Activated naive CD4-positive, alpha-beta T cell treated with anti-CD3 and anti-CD28 coated beads for 36 hours (primary cell): ENCODE results near the gene RHOU. TPM values are rescaled to one million over a fixed set of nuclear protein-coding genes. Genes with fewer than 3 reads are reported as not detected.

Source experiments
- CTCF ChIA-PET: fragments of 350-600 bp; sonication (Branson Sonifier 250); formaldehyde crosslinking; loops from one replicate; lab custom pipeline; 2021; ENCODE audit warnings: antibody characterized with exemption; lab: Charles Lee
- DNase-seq: peaks from one replicate; pipeline ENCODE4 v3.0.0-alpha.2; 2020
- H3K27ac Mint-ChIP-seq: one replicate; pipeline ENCODE4 v1.8.0; 2021; ENCODE audit warnings: mild to moderate bottlenecking, mixed read lengths
- H3K27me3 Mint-ChIP-seq: one replicate; pipeline ENCODE4 v1.8.0; 2021; ENCODE audit warnings: low read depth, mixed read lengths
- H3K36me3 Mint-ChIP-seq: one replicate; pipeline ENCODE4 v1.8.0; 2021; ENCODE audit warnings: low read depth, mixed read lengths
- H3K4me1 Mint-ChIP-seq: one replicate; pipeline ENCODE4 v1.8.0; 2021; ENCODE audit warnings: low read depth, mixed read lengths
- H3K4me3 Mint-ChIP-seq: one replicate; pipeline ENCODE4 v1.8.0; 2021; ENCODE audit warnings: mild to moderate bottlenecking, moderate library complexity, mixed read lengths
- H3K9me3 Mint-ChIP-seq: one replicate; pipeline ENCODE4 v1.8.0; 2021; ENCODE audit warnings: mixed read lengths
- intact Hi-C: fragments of 100-400 bp; cut with micrococcal nuclease; formaldehyde crosslinking; loops from one replicate; pipeline ENCODE4 v1.15.1; 2023
- total RNA-seq, 2 experiments: library from RNA; stranded (reverse); gene quantifications; one replicate each; pipeline ENCODE4 v1.2.3, GENCODE V29; 2021

Gene RHOU
- total RNA-seq, 2 experiments from 2014 or later = 0.17 to 0.35 TPM

DNA sequence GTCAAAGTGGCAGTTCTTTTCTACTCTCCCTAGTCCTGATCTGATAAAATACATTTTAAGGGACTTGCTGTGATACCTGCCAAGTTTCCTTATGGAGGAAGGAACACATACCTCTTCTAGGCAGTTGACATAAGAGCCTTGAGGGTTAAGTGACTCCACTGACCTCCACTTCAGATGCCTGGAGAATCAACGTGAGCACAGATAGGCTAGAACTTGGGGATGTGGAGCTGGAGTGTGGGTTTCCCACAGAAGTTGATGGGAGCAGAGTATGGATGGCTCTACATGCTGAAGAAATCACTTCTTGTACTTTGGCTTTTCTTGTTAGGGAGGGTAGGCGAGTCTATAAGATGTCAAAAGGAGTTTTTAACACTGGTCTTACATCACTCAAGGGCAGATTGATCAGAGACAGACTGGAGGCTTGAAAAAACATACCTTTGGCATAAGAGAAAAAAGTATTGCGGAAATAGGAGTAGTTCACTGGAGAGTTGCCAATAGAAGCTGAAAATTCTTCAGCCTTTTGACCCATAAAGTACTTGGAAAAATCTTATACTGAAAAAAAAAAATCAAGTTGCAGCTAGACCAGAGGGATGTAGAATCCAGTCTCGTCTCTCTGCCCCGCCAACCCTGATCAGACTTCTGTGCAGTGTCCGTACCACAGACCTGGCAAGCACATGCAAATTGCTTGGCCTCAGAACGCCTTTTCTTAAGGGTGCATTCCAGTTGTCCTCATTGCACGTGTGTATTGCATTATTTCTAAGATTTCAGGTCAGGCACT, 5.5 kb downstream of the RHOU start:
- CTCF ChIA-PET = no interaction called here
- no peak overlapping the region for H3K4me3 Mint-ChIP-seq
- H3K27me3 Mint-ChIP-seq = no peaks in the 10 kb centered on the region
- intact Hi-C loops = no loop called here
- DNase-seq = no peak
- peaks cover 3% of the 10 kb centered on the region for H3K36me3 Mint-ChIP-seq
- H3K4me1 Mint-ChIP-seq = no peaks in the 10 kb centered on the region
- no peak overlapping the region for H3K27ac Mint-ChIP-seq
- H3K9me3 Mint-ChIP-seq = no peaks in the 10 kb centered on the region

DNA sequence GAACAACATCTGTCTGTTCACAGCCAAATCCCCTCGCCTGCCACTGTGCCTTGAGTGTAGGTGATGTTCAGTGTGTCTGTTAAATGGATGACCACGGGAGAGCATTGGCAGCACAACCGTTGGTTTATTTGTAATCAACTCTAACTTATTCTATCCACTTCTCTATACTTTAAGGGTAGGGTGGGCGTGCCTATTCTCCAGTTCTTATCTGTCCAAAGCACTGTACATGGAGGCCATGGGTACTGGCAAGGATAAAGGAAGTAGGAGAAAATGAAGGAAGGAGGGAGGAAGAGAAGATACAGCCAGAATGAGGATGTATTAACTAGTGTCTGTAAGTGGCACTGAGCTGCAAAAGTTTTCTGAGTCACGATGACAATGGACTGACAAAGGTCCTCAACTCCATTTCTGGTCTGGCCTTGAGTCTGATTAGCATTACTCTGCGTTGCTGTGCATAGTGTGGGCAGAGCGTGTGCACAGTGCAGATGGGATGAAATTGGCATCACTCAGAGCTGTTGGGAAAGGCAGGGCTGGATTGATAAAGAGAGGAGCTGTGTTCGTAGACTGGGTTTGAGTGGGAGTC, 7.1 kb downstream of the RHOU start:
- H3K27me3 Mint-ChIP-seq = no peaks in the 10 kb centered on the region
- no peak overlapping the region for H3K27ac Mint-ChIP-seq
- DNase-seq = no peak
- H3K9me3 Mint-ChIP-seq = no peaks in the 10 kb centered on the region
- CTCF ChIA-PET = no interaction called here
- H3K4me1 Mint-ChIP-seq = no peaks in the 10 kb centered on the region
- intact Hi-C loops = no loop called here
- no peak overlapping the region for H3K4me3 Mint-ChIP-seq
- peaks cover 3% of the 10 kb centered on the region for H3K36me3 Mint-ChIP-seq

DNA sequence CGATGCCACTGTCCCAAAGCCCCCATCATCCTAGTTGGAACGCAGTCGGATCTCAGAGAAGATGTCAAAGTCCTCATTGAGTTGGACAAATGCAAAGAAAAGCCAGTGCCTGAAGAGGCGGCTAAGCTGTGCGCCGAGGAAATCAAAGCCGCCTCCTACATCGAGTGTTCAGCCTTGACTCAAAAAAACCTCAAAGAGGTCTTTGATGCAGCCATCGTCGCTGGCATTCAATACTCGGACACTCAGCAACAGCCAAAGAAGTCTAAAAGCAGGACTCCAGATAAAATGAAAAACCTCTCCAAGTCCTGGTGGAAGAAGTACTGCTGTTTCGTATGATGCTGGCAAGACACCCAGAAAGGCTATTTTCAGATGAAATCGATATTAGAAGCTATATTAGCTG, 8.1 kb downstream of the RHOU start:
- no peak overlapping the region for H3K27ac Mint-ChIP-seq
- H3K4me1 Mint-ChIP-seq = peaks cover 2% of the 10 kb centered on the region
- no peaks in the 10 kb centered on the region for H3K27me3 Mint-ChIP-seq
- H3K9me3 Mint-ChIP-seq = no peaks in the 10 kb centered on the region
- CTCF ChIA-PET = no interaction called here
- no peak for DNase-seq
- peaks cover 4% of the 10 kb centered on the region for H3K36me3 Mint-ChIP-seq
- intact Hi-C loops = no loop called here
- no peak overlapping the region for H3K4me3 Mint-ChIP-seq

DNA sequence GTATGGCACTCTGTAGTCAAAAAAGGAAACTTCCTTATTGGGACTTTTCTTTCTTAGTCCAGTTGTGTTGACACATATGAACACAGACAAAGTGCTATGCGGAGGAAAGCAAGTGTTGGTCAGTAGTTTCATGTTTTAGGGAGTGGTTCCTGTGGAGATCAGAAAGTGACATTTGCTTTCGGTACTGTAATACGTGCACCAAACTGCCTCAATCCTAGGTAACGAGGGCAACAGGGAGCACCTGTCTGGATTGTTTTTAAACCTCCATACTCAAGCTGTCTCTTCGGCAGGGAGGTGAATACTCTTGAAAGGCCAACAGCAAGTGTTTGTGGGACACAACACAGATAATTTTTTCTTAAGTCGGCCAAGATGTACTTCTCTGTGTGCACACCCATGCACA, 9.1 kb downstream of the RHOU start:
- intact Hi-C loops = no loop called here
- Mint-ChIP-seq H3K27me3 (no peaks in the 10 kb centered on the region), H3K9me3 (no peaks in the 10 kb centered on the region), H3K27ac (no peak overlapping the region), H3K4me1 (peaks cover 6% of the 10 kb centered on the region), H3K36me3 (peaks cover 4% of the 10 kb centered on the region), H3K4me3 (no peak overlapping the region)
- CTCF ChIA-PET = no interaction called here
- no peak for DNase-seq

- DNase-seq = no peak
- CTCF ChIA-PET = no interaction called here
- H3K9me3 Mint-ChIP-seq = no peaks in the 10 kb centered on the region
- peaks cover 6% of the 10 kb centered on the region for H3K4me1 Mint-ChIP-seq
- no peak overlapping the region for H3K4me3 Mint-ChIP-seq
- peaks cover 4% of the 10 kb centered on the region for H3K36me3 Mint-ChIP-seq
- H3K27me3 Mint-ChIP-seq = no peaks in the 10 kb centered on the region
- H3K27ac Mint-ChIP-seq = no peak overlapping the region
- intact Hi-C loops = no loop called here
These were observed 9.6 kb downstream of the RHOU start for GRCh38 chr1:228744918-228745317.

DNA sequence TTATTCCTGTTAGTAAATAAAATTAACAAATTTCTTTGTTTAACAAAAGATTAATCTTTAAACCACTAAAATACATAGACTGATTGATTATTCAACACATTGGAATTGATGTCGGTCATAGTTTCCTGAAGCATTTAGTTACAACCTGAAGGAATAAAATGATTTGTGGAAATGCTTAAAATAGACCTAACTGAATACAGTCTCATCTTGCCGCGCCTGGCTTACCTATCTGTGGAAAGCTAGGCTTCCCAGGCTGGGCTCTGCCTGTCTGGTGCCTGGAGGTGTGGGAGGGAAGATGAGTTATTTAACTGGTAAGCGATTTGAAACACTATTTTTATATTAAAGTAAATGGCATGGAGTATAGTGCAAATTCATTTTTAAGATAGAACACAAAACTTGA, 10.2 kb downstream of the RHOU start:
- Mint-ChIP-seq H3K4me1 (peaks cover 6% of the 10 kb centered on the region), H3K4me3 (no peak overlapping the region), H3K9me3 (no peaks in the 10 kb centered on the region), H3K27me3 (no peaks in the 10 kb centered on the region), H3K36me3 (peaks cover 4% of the 10 kb centered on the region), H3K27ac (no peak overlapping the region)
- no peak for DNase-seq
- CTCF ChIA-PET = no interaction called here
- intact Hi-C loops = no loop called here

GRCh38 chr1:228747301-228747935, 12.1 kb downstream of the RHOU start:
- CTCF ChIA-PET = no interaction called here
- Mint-ChIP-seq H3K27me3 (peaks cover 4% of the 10 kb centered on the region), H3K4me3 (no peak overlapping the region), H3K4me1 (peaks cover 9% of the 10 kb centered on the region), H3K36me3 (peaks cover 4% of the 10 kb centered on the region), H3K27ac (no peak overlapping the region), H3K9me3 (no peaks in the 10 kb centered on the region)
- no peak for DNase-seq
- intact Hi-C loops = no loop called here

DNA sequence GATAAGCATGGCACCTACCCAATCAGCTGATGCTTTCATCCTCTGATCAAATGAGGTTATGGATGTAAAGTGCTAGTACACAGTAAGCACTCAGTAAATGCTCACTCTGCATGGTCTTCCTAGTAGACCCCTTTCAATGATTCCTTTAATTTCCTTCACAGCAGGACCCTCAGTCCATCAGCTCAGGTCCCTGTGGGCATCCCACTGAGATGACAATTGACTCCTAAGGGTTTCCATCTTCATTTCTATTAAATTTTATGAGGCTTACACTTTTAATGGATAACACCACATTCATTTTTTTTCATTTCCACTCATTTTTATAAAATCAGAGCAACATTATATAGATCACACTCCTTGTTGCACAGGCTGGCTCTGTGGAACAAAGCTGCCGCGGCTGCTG, 12.8 kb downstream of the RHOU start:
- DNase-seq = no peak
- no peak overlapping the region for H3K4me3 Mint-ChIP-seq
- intact Hi-C loops = no loop called here
- H3K4me1 Mint-ChIP-seq = peaks cover 11% of the 10 kb centered on the region
- peaks cover 8% of the 10 kb centered on the region for H3K27me3 Mint-ChIP-seq
- CTCF ChIA-PET = no interaction called here
- peaks cover 4% of the 10 kb centered on the region for H3K36me3 Mint-ChIP-seq
- H3K9me3 Mint-ChIP-seq = no peaks in the 10 kb centered on the region
- no peak overlapping the region for H3K27ac Mint-ChIP-seq

GRCh38 chr1:228748431-228748830, 13.2 kb downstream of the RHOU start:
- Mint-ChIP-seq H3K4me3 (no peak overlapping the region), H3K4me1 (peaks cover 11% of the 10 kb centered on the region), H3K36me3 (peaks cover 4% of the 10 kb centered on the region), H3K9me3 (no peaks in the 10 kb centered on the region), H3K27me3 (peaks cover 9% of the 10 kb centered on the region), H3K27ac (no peak overlapping the region)
- peak; percentile 27 for DNase-seq
- intact Hi-C loops = no loop called here
- CTCF ChIA-PET = no interaction called here

- peaks cover 11% of the 10 kb centered on the region for H3K4me1 Mint-ChIP-seq
- no peak overlapping the region for H3K27ac Mint-ChIP-seq
These were observed 14.5 kb downstream of the RHOU start for GRCh38 chr1:228749765-228750164.

DNA sequence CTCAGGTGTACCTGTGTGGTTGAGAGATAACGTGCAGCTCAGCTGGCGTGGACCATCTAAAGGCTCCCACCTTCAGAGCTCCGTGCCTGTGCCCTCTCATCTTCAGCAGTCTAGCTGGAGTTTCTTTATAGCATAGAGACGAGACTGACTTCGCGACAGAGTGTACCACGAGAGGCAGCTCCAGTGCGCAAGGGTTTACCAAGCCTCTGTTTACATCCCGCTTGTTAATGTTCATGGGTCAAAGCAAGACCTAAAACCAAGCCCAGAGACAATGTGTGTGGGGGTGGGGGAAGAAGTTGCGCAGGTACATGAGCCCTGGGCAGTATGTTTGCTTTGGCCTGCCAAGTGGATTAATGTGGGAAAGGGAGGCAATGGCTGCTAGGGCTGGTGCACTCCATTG, 15.6 kb downstream of the RHOU start:
- intact Hi-C loops = loop anchor here (5.0 kb wide), 1 partner anchor 41 kb away; no protein-coding TSS in a partner anchor
- H3K4me1 Mint-ChIP-seq = peaks cover 11% of the 10 kb centered on the region
- peaks cover 24% of the 10 kb centered on the region for H3K27me3 Mint-ChIP-seq
- H3K36me3 Mint-ChIP-seq = peaks cover 1% of the 10 kb centered on the region
- H3K4me3 Mint-ChIP-seq = no peak overlapping the region
- no peak overlapping the region for H3K27ac Mint-ChIP-seq
- H3K9me3 Mint-ChIP-seq = no peaks in the 10 kb centered on the region
- CTCF ChIA-PET = interaction anchor here (1.4 kb wide), 1 partner anchor 14 kb away, joined by 3 read pairs; no protein-coding TSS in a partner anchor
- DNase-seq = no peak

More at GRCh38 chr1:228749765-228750164, 14.5 kb downstream of the RHOU start:
- H3K4me3 Mint-ChIP-seq = no peak overlapping the region
- H3K9me3 Mint-ChIP-seq = no peaks in the 10 kb centered on the region
- H3K36me3 Mint-ChIP-seq = peaks cover 1% of the 10 kb centered on the region
- CTCF ChIA-PET = no interaction called here
- intact Hi-C loops = loop anchor here (5.0 kb wide), 1 partner anchor 43 kb away; no protein-coding TSS in a partner anchor
- H3K27me3 Mint-ChIP-seq = peaks cover 16% of the 10 kb centered on the region
- DNase-seq = no peak

DNA sequence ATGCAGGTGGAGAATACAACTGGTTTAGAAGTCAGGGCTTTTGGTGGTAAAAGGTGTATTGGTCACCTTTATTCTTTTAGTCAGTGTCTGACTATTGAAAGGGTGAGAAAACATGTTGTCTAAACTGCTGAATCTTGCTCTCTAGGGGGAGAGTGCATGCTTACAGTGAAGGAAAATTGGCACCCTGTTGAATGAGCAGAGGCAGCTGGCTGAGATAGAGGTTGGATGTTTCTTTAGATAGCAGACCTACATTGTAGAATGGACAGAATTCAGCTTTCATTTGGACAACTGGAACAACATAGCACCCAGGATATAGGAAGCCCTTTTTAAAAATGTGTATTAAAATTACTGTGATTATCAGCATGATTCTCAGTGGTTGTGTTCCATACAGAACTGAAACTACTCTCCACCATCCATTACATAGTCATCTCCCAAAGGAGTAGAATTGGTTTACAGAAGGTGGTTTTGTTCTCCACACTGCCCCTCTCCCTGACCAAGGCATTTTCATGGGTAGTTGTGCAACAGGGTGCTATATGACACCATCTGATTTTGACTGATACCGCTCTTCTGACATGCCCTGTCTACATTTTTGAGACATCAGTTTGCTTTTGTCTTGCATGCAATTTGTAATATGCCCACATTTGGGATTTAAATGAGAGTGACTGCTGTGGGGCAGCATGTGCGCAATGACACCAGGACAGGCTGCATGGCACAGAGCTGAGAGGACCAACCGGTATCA, 16.2 kb downstream of the RHOU start:
- intact Hi-C loops = loop anchor here (5.0 kb wide), 1 partner anchor 41 kb away; no protein-coding TSS in a partner anchor
- Mint-ChIP-seq H3K4me3 (no peak overlapping the region), H3K9me3 (no peaks in the 10 kb centered on the region), H3K27ac (no peak overlapping the region), H3K27me3 (peaks cover 25% of the 10 kb centered on the region), H3K36me3 (peaks cover 1% of the 10 kb centered on the region), H3K4me1 (peaks cover 11% of the 10 kb centered on the region)
- CTCF ChIA-PET = interaction anchor here (1.4 to 1.7 kb wide), 2 partner anchors 13 to 14 kb away, joined by 3 read pairs; no protein-coding TSS in a partner anchor
- DNase-seq = no peak
